ENCODE results near the gene SHISA6.

GRCh38 chr17:11290814-11291213 lies 49.8 kb downstream of the SHISA6 start:
- TF ChIP-seq CTCF (IDR thresholded peaks at IDR 0.05) (no peak), EZH2 (IDR thresholded peaks at IDR 0.05; ENCODE audit: borderline replicate concordance, insufficient read depth, low read depth, low read length, poor library complexity, severe bottlenecking) (no peak)

Measured in B cell (primary cell).